GM23248 (cell line): ENCODE data around the gene PRXL2A.

ENCODE experiments used
- EZH2 ChIP-seq: fragments of 200-600 bp; sonication (generic); IDR thresholded peaks from 2 replicates; pipeline ENCODE4 v1.6.1; 2018; ENCODE audit warnings: antibody characterized with exemption, mild to moderate bottlenecking; ENCODE audit not compliant: insufficient read depth, poor library complexity, severe bottlenecking
- EZH2phosphoT487 ChIP-seq: fragments of 200-600 bp; sonication (generic); IDR thresholded peaks from 2 replicates; pipeline ENCODE4 v1.6.1; 2018; ENCODE audit warnings: antibody characterized with exemption, moderate library complexity, mild to moderate bottlenecking, low read depth; ENCODE audit not compliant: insufficient read depth

DNA sequence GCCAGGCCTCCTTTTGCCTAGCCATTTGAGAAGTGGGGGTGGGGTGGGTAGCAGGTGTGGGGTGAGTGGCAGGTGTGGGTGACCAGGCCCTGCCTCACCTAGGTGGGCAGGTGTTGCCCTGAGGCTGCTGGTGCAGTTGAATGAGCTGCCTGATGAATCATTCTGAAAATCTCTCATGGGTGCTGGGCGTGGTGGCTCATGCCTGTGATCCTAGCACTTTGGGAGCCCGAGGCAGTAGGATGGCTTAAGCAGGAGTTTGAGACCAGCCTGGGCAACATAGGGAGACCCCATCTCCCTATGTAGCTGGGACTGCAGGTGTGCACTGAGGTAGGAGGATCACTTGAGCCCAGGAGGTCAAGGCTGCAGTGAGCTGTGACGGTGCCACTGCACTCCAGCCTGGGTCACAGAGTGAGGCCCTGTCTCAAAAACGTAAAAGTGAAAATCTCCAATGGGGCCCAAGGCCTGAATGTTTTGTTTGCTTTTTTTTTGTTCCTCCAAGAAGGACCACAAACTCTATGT is 63.4 kb downstream of the PRXL2A start:
- TF ChIP-seq EZH2phosphoT487: no peak
- TF ChIP-seq EZH2: no peak
